WERI-Rb-1 (cell line): ENCODE results near the gene SOX6.

ENCODE experiments used
- DNase-seq: peaks from one replicate; pipeline ENCODE4 v3.0.0-alpha.2; 2020
- H3K27ac ChIP-seq: fragments of 250-450 bp; sonication (Bioruptor Pico); 2 replicates; pipeline ENCODE4 v1.5.1; 2020; ENCODE audit warnings: mild to moderate bottlenecking, moderate library complexity
- H3K27me3 ChIP-seq: fragments of 250-450 bp; sonication (Bioruptor Pico); 2 replicates; pipeline ENCODE4 v1.5.1; 2021; ENCODE audit warnings: mild to moderate bottlenecking, low read depth, moderate library complexity; ENCODE audit not compliant: insufficient read depth, severe bottlenecking
- H3K36me3 ChIP-seq: fragments of 250-450 bp; sonication (Bioruptor Pico); 2 replicates; pipeline ENCODE4 v1.5.1; 2020; ENCODE audit warnings: mild to moderate bottlenecking, moderate library complexity
- H3K4me3 ChIP-seq: 2 replicates; pipeline ENCODE4 v1.5.1; 2011; ENCODE audit warnings: low read depth, mild to moderate bottlenecking, control low read depth, low read length
- H3K9me3 ChIP-seq: fragments of 250-450 bp; sonication (Bioruptor Pico); 2 replicates; pipeline ENCODE4 v1.5.1; 2021; ENCODE audit warnings: mild to moderate bottlenecking, moderate library complexity; ENCODE audit not compliant: severe bottlenecking
- TF ChIP-seq, protein P1 (sequence below): IDR thresholded peaks from 2 replicates; pipeline ENCODE4 v1.5.1; 2011; ENCODE audit warnings: low read depth, mild to moderate bottlenecking, control low read depth, inconsistent platforms, low read length

SOX6 gene

DNA sequence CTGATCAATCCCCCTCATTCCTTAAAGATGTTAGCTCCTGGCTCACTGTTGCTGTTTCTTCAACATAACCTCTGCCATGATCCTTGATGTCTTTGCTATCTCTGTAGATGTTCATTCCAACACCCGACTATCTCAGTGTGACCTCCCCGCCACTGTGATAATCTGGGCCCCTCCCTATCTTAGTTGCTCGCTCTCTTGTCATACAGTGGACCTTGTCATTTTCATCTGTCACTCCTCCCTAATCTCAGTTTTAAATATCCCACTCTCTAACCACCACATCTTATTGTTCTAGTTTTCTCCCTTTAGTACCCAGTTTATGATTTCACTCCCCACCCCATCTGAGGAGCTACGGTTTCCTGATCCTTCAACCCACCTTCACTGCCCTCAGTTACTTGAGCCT is 379.2 kb downstream of the SOX6 start:
- TF ChIP-seq, protein P1, sequence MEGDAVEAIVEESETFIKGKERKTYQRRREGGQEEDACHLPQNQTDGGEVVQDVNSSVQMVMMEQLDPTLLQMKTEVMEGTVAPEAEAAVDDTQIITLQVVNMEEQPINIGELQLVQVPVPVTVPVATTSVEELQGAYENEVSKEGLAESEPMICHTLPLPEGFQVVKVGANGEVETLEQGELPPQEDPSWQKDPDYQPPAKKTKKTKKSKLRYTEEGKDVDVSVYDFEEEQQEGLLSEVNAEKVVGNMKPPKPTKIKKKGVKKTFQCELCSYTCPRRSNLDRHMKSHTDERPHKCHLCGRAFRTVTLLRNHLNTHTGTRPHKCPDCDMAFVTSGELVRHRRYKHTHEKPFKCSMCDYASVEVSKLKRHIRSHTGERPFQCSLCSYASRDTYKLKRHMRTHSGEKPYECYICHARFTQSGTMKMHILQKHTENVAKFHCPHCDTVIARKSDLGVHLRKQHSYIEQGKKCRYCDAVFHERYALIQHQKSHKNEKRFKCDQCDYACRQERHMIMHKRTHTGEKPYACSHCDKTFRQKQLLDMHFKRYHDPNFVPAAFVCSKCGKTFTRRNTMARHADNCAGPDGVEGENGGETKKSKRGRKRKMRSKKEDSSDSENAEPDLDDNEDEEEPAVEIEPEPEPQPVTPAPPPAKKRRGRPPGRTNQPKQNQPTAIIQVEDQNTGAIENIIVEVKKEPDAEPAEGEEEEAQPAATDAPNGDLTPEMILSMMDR: no peak
- no peak overlapping the region for H3K27ac ChIP-seq
- no peak overlapping the region for H3K4me3 ChIP-seq
- H3K27me3 ChIP-seq: no peaks in the 10 kb centered on the region
- no peaks in the 10 kb centered on the region for H3K36me3 ChIP-seq
- H3K9me3 ChIP-seq: no peaks in the 10 kb centered on the region
- DNase-seq: no peak

DNA sequence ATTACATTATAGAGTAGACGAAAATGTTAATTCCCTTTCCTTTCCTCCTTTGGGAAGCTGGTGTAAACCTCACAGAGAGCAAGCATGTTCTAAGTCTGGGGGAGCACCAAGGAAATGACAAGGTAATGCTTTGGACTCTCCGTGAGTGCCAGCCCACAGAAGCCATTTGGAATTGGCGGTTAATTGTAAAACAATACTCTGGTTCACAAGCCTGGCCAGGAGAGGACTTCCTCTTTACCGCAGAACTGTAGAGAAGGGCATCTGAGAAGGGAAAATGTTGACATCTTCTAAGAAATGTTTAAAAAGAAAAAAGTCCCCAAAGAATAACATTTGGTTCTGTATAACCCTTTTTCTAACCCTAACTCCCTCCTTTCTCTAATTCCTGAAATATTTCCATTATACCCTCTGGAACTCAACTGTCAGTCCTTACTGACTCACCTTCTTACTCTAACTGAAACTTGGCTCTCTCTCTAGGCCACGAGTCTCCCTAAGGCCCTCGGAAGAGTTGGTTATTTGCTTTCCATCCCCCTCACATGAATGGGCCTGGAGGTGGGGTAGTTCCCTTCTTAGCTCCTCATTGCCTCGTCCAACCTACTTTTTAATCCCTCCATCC is 379.8 kb downstream of the SOX6 start:
- no peak for DNase-seq
- Histone ChIP-seq H3K36me3 (no peaks in the 10 kb centered on the region), H3K27me3 (no peaks in the 10 kb centered on the region), H3K4me3 (no peak overlapping the region), H3K27ac (no peak overlapping the region), H3K9me3 (no peaks in the 10 kb centered on the region)
- TF ChIP-seq, protein P1: no peak

DNA sequence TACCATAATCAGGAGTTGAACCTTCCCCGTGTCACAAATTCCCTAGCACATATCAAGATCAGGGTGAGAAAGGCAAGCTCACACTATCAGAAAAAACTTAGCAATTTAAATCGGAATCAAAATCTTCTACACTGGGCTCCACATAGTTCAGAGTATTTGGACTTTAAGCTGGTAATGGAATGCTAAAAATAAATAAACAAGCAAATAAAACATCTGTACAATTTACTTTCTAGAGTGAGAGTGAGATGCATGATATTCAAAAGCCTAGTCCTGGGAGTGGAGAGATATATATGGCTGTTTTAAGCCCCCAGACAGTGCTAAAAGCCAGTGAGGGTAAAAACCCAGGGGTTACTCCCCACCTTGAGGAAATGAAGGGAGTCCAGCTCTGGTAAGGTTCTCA is 380.6 kb downstream of the SOX6 start:
- Histone ChIP-seq H3K36me3 (no peaks in the 10 kb centered on the region), H3K9me3 (no peaks in the 10 kb centered on the region), H3K27ac (no peak overlapping the region), H3K27me3 (no peaks in the 10 kb centered on the region), H3K4me3 (no peak overlapping the region)
- TF ChIP-seq, protein P1: no peak
- DNase-seq: no peak

DNA sequence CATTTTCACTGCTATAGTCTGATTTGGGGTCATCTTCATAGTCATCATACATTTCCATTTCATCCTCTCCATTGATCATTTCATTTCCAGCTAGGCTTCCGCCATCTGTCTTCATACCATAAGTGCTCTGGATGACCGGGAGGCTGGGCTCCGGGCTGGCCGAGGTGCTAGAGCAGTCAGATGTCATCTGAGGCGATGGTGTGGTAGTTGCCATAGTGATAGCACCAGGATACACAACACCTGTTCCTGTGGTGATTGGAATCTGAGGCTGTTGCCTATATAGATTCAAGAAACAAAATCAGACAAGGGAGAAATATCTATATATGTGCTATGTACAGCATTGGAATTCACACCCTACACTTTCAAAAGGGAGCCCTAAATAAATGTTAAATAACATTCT is 383.5 kb downstream of the SOX6 start:
- TF ChIP-seq, protein P1: no peak
- H3K27me3 ChIP-seq: no peaks in the 10 kb centered on the region
- no peak overlapping the region for H3K27ac ChIP-seq
- H3K9me3 ChIP-seq: no peaks in the 10 kb centered on the region
- H3K36me3 ChIP-seq: no peaks in the 10 kb centered on the region
- no peak overlapping the region for H3K4me3 ChIP-seq
- peak; percentile 40 for DNase-seq

DNA sequence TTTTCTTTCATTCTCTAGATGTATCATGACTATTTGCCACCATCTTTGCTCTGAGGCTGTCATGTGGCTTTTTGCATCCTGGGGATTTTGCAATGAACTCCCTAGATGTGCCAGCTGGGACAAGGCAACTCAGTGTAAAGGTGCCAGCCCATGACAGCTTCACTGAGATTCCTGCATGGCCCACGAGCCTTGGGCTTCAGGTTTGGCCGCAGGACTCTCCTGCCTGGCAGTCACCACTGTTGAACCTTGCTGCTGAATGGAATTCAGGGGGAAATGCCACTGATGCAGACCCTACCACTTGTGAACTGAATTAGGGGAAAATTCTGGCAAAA is 385.2 kb downstream of the SOX6 start:
- DNase-seq: no peak
- H3K27me3 ChIP-seq: no peaks in the 10 kb centered on the region
- H3K9me3 ChIP-seq: no peaks in the 10 kb centered on the region
- H3K36me3 ChIP-seq: no peaks in the 10 kb centered on the region
- no peak overlapping the region for H3K4me3 ChIP-seq
- H3K27ac ChIP-seq: no peak overlapping the region
- TF ChIP-seq, protein P1: no peak

DNA sequence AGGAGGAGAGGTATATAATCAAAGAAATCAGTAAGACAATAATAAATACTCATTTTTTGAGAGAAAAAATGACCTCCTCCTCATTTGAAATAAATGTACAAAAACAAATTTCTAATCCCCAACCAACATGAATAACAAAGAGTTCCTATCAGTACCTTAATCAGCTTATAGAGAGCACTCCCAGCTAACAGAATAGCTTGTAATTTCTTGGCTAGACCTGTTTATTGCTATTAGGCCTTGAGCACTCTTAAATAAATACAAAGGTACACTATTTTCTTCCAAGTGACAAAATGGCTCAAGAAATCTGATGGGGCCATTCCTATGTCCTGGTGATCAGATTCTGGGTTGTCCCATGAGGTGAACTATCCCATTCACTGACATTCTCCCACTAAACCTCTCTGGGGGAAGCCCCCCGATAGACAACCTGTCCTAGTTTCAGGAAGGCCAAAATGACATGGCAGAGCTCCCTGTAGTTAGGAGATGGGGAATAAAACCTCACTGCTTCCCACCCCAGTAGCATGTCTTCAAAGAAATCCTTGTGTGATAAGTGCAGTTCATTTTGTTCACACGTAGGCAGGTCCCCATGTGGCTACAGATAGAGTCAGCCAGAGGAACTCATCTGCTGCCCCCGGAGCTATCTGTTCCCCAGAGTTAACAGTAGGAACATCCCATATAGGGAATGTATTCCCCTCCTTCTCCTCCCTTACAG is 385.7 kb downstream of the SOX6 start:
- Histone ChIP-seq H3K27me3 (no peaks in the 10 kb centered on the region), H3K27ac (no peak overlapping the region), H3K9me3 (no peaks in the 10 kb centered on the region), H3K36me3 (no peaks in the 10 kb centered on the region), H3K4me3 (no peak overlapping the region)
- TF ChIP-seq, protein P1: no peak
- no peak for DNase-seq
